ENCODE measurements around the gene FSCN2. TPM values are rescaled to one million over a fixed set of nuclear protein-coding genes. Genes with fewer than 3 reads are reported as not detected.
A peak's percentile ranks its signal among the peaks of the same experiment; 100 is the strongest.

The FSCN2 gene
- total and polyA plus RNA-seq, 2 of the 4 experiments (the other 2 are of a cell fraction) = 0.18 to 0.84 TPM

DNA sequence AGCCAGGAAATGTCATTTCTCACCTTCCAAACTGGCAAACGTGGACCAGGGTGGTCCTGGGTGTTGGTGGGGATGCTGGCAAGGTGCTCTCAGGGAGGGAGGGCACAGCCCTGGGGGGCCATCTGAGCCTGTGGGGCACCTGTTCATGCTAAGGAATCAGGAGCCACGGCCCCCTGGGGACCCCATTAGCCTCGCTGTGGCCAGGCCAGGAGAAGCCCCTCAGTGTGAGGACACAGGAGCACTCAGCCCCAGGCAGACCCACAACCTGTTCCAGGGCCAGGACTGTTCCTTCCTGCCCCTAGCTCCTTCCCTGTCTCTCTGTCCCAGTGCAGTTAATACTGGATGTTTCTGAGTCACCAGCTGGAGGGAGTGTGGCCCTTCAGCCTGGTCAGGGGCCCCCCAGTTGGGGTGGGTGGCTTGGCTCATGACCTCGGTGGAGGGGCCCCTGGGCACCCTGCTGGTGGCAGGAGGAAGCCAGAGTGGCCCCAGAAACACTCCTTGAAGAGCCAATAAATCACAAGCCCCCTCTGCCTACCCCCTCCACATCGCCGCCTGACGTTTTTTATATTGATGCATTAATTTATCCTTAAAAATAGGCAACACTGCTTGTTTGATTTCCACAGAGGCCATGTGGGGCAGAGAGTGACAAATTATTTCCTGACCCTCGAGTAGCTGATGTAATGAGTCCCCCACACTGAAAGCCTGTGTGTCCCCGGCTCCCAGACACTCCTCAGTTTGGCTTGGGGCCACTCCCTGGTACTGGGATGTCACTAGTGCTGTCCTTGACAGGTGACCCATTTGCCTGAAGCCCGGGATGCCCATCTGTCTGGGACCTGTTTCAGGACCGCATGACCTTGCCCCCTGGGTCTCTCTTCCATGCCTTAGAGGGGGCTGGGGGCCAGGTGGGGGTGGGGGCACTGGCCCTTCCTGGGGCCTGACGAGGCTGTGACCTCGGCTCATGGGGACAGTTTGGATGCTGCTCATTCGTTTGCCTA, 37.9 kb upstream of the FSCN2 start:
- ATAC-seq (ENCODE audit: low read depth) = no peak
- Histone ChIP-seq H3K9me3 (ENCODE audit: control insufficient read depth, insufficient read depth, low read length) (no peaks in the 10 kb centered on the region), H2BK120ac (ENCODE audit: low read depth, low read length) (no peak overlapping the region), H3K4ac (ENCODE audit: low read depth, low read length) (no peak overlapping the region), H3K36me3 (ENCODE audit: control insufficient read depth, insufficient read depth, low read length) (no peaks in the 10 kb centered on the region), H3K4me1 (ENCODE audit: control insufficient read depth, insufficient read depth, low read length) (peaks cover 4% of the 10 kb centered on the region; the same call in 1 of the 2 replicates), H3K79me1 (ENCODE audit: low read depth in 1 of 2, low read length in 2 of 2) (peaks cover 2 to 3% of the 10 kb centered on the region in 2 experiments; a peak in 2 of 4 replicates), H3K27ac (ENCODE audit: insufficient read depth, low read length) (no peak overlapping the region), H4K91ac (ENCODE audit: insufficient read depth, low read depth, low read length) (no peak overlapping the region), H2AK9ac (replicated peaks; ENCODE audit: low read depth, low read length, poor library complexity) (peak overlapping the region; percentile 23), H2BK20ac (ENCODE audit: low read depth, low read length) (no peak overlapping the region), H3K14ac (replicated peaks; ENCODE audit: low read depth, low read length) (no peak overlapping the region), H3K4me3 (ENCODE audit: insufficient read depth, low read depth, low read length) (no peak overlapping the region), H3K18ac (ENCODE audit: low read depth, low read length) (no peak overlapping the region), H4K20me1 (ENCODE audit: insufficient read depth, low read length) (no peaks in the 10 kb centered on the region), H4K8ac (ENCODE audit: low read depth in 2 of 2, low read length in 2 of 2) (no peak overlapping the region), H2BK15ac (ENCODE audit: low read depth, low read length) (no peak overlapping the region), H2BK5ac (ENCODE audit: low read depth, low read length, poor library complexity, severe bottlenecking) (no peak overlapping the region), H2AK5ac (ENCODE audit: low read depth, low read length) (no peak overlapping the region; the same call in 1 of the 2 replicates), H3K23ac (ENCODE audit: low read depth, low read length) (no peak overlapping the region), H3K9ac (ENCODE audit: low read depth, low read length) (no peak overlapping the region), H3K9me1 (ENCODE audit: insufficient read depth, low read length) (peaks cover 2% of the 10 kb centered on the region), H3K4me2 (ENCODE audit: low read depth, low read length) (no peak overlapping the region), H4K5ac (ENCODE audit: low read depth, low read length) (no peak overlapping the region), H3K56ac (ENCODE audit: extremely low read depth, insufficient read depth, low read length) (no peak overlapping the region), H2AFZ (replicated peaks; ENCODE audit: low read length, poor library complexity) (no peak overlapping the region), H3K27me3 (ENCODE audit: control insufficient read depth, insufficient read depth, low read length) (peaks cover 18% of the 10 kb centered on the region; the same call in 1 of the 2 replicates)
- intact Hi-C loops (cut with micrococcal nuclease) = no loop called here
- CTCF ChIA-PET = no interaction called here
- TF ChIP-seq, protein P1, sequence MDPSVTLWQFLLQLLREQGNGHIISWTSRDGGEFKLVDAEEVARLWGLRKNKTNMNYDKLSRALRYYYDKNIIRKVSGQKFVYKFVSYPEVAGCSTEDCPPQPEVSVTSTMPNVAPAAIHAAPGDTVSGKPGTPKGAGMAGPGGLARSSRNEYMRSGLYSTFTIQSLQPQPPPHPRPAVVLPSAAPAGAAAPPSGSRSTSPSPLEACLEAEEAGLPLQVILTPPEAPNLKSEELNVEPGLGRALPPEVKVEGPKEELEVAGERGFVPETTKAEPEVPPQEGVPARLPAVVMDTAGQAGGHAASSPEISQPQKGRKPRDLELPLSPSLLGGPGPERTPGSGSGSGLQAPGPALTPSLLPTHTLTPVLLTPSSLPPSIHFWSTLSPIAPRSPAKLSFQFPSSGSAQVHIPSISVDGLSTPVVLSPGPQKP (IDR thresholded peaks at IDR 0.05; ENCODE audit: borderline replicate concordance, low read depth, low read length) = no peak
- no peak for TF ChIP-seq MAZ (IDR thresholded peaks at IDR 0.05; ENCODE audit: borderline replicate concordance, low read depth, low read length)
- no peak for TF ChIP-seq NFE2L2 (IDR thresholded peaks at IDR 0.05; ENCODE audit: low read depth, low read length)
- TF ChIP-seq, protein P2, sequence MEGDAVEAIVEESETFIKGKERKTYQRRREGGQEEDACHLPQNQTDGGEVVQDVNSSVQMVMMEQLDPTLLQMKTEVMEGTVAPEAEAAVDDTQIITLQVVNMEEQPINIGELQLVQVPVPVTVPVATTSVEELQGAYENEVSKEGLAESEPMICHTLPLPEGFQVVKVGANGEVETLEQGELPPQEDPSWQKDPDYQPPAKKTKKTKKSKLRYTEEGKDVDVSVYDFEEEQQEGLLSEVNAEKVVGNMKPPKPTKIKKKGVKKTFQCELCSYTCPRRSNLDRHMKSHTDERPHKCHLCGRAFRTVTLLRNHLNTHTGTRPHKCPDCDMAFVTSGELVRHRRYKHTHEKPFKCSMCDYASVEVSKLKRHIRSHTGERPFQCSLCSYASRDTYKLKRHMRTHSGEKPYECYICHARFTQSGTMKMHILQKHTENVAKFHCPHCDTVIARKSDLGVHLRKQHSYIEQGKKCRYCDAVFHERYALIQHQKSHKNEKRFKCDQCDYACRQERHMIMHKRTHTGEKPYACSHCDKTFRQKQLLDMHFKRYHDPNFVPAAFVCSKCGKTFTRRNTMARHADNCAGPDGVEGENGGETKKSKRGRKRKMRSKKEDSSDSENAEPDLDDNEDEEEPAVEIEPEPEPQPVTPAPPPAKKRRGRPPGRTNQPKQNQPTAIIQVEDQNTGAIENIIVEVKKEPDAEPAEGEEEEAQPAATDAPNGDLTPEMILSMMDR (conservative IDR thresholded peaks at IDR 0.05; ENCODE audit: low read depth, low read length) = no peak
- no peak for TF ChIP-seq BHLHE40 (IDR thresholded peaks at IDR 0.05; ENCODE audit: low read depth, low read length)
- no peak for TF ChIP-seq RFX5 (IDR thresholded peaks at IDR 0.05; ENCODE audit: low read depth, low read length)
- no peak for TF ChIP-seq MAFK (IDR thresholded peaks at IDR 0.05; ENCODE audit: low read depth, low read length)
- TF ChIP-seq, protein P3, sequence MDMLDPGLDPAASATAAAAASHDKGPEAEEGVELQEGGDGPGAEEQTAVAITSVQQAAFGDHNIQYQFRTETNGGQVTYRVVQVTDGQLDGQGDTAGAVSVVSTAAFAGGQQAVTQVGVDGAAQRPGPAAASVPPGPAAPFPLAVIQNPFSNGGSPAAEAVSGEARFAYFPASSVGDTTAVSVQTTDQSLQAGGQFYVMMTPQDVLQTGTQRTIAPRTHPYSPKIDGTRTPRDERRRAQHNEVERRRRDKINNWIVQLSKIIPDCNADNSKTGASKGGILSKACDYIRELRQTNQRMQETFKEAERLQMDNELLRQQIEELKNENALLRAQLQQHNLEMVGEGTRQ (IDR thresholded peaks at IDR 0.05; ENCODE audit: low read depth, low read length) = no peak
- TF ChIP-seq CHD1 (IDR thresholded peaks at IDR 0.05; ENCODE audit: low read depth, low read length) = no peak
- no peak for TF ChIP-seq SMC3 (IDR thresholded peaks at IDR 0.05; ENCODE audit: low read depth, low read length)
- no peak for TF ChIP-seq RCOR1 (IDR thresholded peaks at IDR 0.05; ENCODE audit: insufficient replicate concordance, low read length)
- no peak for TF ChIP-seq FOS (IDR thresholded peaks at IDR 0.05; ENCODE audit: low read depth, low read length)
- no peak for DNase-seq
- WGBS, 2 experiments (ENCODE audit: extremely low coverage in 2 of 2, insufficient read length in 1 of 2) = 46% methylated on average over 5 of the region's 14 CpGs; no CpG with 5 or more reads in 1 of the 2 experiments
- BruUV-seq (replicated peaks) = no TSS peak
- in situ Hi-C loops (cut with MboI; ENCODE audit: low sequenced_read_pairs) = no loop called here
- POLR2A ChIA-PET (ENCODE audit: unreplicated experiment) = interaction anchor here (1.2 kb wide), 1 partner anchor 22 kb away, joined by 4 read pairs; the partner anchor contains the start of gene ACTG1
- dilution Hi-C loops (cut with HindIII; ENCODE audit: low sequenced_read_pairs, unreplicated experiment) = no loop called here

Measured in IMR-90 (cell line).